Kidney tubule cell (primary cell): Measurements from ENCODE around the gene HTR1D.
A peak's percentile ranks its signal among the peaks of the same experiment; 100 is the strongest.
"Not testable (repeated sequence)": the region's sequence is repeated elsewhere in the genome, so short reads cannot be mapped to it uniquely, and the experiment has no call there.

Experiments
- DNase-seq: peaks from one replicate; pipeline ENCODE4 v3.0.0-alpha.2; 2018; ENCODE audit warnings: low spot score

Gene HTR1D, protein sequence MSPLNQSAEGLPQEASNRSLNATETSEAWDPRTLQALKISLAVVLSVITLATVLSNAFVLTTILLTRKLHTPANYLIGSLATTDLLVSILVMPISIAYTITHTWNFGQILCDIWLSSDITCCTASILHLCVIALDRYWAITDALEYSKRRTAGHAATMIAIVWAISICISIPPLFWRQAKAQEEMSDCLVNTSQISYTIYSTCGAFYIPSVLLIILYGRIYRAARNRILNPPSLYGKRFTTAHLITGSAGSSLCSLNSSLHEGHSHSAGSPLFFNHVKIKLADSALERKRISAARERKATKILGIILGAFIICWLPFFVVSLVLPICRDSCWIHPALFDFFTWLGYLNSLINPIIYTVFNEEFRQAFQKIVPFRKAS

DNA sequence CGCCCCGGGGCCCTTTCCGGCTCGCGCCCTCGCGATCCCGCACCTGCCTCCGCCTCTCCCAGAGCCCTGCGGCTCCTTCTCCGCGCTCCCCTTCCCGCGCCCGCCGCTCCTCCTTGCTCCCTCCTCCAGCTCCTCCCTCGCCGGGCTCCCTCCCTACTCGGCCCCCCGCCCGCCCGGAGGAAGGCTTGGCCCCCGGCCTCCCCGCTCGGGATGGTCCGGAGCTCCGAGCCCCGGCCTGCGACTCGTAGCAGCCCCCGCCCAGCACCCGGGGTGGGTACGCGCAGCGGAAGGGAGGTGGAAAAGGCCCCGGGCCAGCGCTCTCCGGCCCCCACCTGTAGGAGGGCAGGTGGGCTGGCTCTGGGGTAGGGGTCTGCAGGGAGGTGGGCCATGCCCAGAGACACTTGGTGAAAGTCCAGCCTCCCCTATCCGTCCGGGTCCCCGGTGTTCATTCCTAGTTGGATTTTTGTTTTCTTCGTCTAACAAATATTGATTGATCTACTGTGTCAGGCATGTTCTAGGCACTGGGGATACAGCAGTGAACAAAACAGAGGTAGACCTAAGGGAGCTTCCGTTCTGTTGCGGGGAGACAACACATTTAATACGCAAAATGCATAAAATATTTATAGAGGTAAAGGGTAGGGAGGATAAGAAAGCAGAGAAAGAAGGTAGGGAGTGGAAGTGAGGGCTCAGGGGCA lies at the start of gene HTR1D:
HTR1D (minus strand) TSS at position 82 of the 695 bp plus-strand sequence. CDS start 23,283 bp downstream, outside the sequence.
- DNase-seq = no peak

DNA sequence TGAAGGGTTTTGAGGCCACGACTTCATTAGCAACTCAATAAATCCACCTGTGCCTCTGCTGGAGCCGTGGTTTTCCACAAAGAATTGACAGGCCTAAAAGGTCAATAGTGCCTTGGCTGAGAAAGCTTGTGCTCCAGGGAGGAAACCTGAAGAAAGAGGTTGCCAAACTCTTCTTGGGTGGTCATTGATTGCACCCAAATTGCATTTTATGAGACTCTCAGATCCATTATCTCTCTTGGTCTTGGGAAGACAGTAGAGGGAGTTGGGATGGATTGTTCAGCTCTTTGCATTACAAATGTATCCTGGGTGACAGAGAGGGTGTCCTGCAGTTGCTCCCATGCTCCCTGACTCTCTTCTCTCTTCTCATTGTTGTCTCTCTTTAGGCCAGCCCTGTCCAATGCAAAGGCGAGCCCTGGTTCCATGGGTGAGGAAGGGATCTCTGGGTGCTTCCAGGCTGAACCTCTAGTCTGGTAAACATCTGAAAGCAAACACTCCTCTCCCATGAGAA lies 46.1 kb upstream of the HTR1D start:
- no peak for DNase-seq

DNA sequence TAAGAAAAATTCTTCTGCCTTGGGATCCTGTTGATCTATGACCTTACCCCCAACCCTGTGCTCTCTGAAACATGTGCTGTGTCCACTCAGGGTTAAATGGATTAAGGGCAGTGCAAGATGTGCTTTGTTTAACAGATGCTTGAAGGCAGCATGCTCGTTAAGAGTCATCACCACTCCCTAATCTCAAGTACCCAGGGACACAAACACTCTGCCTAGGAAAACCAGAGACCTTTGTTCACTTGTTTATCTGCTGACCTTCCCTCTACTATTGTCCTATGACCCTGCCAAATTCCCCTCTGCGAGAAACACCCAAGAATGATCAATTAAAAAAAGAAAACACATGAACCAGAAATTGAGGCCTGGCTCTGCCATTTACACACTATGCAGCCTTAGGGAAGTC lies 40.8 kb upstream of the HTR1D start:
- not testable (repeated sequence) for DNase-seq

DNA sequence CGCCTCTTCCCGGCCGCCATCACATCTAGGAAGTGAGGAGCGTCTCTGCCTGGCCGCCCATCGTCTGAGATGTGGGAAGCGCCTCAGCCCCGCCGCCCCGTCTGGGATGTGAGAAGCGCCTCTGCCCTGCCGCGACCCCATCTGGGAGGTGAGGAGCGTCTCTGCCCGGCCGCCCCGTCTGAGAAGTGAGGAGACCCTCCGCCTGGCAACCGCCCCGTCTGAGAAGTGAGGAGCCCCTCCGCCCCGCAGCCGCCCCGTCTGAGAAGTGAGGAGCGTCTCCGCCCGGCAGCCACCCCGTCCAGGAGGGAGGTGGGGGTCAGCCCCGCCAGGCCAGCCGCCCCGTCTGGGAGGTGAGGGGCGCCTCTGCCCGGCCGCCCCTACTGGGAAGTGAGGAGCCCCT lies 40.1 kb upstream of the HTR1D start:
- DNase-seq = not testable (repeated sequence)

DNA sequence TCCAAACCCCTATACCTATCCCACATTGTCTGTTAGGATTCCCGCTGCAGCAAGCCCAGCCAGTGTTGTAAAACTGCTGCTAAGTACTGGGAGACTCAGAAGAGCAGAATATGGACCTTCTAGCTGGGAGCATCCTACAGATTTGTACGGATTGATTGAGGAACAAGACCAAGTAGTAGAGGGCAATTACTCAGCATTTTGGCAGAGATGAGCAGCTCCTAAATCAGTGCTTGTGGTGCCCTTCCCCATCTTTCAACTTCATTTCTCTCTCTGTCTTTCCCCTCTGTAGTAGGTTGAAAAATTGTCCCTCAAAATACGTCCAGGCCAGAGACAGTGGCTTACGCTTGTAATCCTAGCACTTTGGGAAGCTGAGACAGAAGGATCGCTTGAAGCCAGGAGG lies 37.3 kb upstream of the HTR1D start:
- DNase-seq = no peak

DNA sequence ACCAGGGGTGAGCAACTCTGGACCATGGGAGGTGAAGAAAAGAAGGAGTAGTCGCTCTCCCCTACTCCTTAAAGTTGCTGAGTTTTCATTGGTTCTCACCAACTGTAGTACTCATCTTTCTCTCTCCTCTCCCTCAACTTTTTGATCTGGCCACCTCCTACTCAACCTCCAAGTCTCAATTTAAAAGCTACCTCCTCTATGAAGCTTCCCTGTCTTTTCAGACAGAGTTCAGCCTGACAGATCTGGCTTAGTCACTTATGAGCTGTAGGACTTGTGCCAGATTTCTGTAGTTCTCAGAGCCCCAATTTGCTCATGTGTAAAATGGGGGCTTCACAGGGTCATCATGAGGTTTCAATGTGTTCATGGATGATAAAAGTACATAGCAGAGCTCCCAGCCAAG lies 34.5 kb upstream of the HTR1D start:
- no peak for DNase-seq

DNA sequence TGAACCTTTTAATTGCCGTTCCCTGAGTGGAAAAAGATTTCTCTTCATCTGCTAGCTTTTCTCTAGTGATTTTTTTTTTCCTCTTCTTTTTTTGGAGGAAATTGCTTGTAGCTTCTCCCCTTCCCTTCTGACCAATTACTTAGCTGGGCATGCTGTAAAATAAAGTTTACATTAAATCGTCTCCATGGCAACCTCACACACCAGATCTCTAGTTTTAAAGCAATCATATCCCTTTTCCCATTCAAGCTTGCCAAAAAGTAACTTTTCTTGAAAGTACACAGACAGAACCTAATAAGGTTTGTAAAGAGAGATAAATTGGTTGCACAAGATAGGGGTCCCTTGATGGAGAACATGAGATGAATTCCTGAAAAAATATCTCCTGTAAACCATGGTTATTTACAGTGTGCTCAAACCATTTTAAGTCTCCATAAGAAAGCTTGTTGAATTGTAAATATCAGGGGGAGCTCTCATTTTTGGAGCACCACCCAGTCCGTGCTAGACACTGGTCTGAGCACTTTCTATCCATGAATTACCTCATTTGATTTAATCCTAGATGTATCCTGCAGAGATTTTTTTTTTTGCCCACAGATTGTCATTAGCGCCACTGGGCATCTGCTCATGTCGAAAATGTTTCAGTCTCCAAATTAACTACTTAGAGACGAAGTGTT lies 32.6 kb upstream of the HTR1D start:
- DNase-seq = no peak

DNA sequence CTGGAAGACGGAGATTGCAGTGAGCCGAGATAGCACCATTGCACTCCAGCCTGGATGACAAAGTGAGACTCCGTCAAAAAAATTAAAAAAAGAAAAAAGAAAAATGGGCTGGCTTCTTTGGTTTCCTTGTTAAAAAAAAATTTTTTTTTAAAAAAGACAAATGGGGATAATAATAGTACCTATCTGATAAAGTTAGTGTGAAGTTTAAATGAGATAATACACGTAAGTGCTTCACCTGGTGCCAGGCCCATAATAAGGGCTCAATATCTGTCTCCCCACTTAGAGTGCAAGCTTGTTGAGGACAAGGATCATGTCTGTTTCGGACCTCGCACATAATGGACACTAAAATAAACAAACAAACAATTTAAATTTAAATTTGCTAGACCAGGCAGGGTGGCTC lies 30.0 kb upstream of the HTR1D start:
- no peak for DNase-seq

DNA sequence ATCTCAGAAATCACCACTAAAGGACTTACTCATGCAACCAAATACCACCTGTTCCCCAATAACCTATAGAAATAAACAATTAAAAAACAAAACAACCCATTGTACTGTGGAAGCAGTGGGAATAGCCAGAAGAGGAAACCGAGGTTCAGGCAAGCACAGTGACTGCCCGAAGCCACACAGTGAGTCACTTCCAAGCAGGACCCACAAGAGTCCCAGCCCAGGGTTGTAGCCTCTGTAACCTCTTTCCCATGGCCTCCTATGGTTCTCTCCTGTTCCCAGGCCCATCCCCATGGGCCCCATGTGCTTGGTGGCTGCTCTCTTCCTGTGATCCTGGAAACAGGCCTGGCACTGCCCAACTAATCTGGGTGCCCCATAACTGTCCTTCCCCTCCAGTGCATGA lies 29.0 kb upstream of the HTR1D start:
- DNase-seq = no peak

DNA sequence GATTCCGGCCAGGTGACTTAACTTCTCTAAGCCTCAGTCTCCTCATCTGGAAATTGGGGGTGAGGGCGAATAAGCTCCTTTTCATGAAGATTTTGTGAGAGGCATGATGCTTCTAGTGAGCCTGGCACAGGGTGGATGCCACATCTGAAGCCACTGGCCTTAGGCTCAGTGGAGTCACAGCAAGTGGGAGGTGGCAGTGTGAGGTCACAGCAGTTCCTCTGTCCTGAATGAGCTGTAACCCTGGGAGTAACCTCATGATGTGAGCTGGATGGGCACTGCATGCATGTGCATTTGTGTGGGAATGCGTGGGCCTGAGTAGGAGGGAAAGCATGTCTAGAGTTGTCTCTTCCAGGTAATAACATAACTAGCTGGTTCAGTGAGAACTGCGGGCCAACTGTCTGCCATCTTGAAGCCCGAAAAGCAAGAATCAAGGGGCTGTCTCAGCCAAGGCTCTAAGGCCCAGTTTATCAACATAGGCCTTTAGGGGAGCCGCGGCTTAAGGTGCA lies 27.0 kb upstream of the HTR1D start:
- no peak for DNase-seq

DNA sequence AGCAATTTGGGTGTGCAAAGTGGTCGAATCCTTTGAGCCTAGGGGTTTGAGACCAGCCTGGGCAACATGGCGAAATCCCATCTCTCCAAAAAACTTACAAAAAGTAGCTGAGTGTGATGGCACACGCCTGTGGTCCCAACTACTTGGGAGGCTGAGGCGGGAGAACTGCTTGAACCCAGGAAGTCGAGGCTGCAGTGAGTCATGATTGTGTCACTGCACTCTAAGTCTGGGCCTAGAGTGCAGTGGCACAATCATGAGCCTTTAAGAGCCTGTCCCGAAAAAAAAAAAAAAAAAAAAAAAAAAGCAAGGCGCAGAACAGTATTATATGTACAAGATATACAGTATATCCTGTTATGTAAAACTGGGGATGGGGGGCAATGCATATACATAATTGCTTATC lies 25.1 kb upstream of the HTR1D start:
- DNase-seq = no peak

DNA sequence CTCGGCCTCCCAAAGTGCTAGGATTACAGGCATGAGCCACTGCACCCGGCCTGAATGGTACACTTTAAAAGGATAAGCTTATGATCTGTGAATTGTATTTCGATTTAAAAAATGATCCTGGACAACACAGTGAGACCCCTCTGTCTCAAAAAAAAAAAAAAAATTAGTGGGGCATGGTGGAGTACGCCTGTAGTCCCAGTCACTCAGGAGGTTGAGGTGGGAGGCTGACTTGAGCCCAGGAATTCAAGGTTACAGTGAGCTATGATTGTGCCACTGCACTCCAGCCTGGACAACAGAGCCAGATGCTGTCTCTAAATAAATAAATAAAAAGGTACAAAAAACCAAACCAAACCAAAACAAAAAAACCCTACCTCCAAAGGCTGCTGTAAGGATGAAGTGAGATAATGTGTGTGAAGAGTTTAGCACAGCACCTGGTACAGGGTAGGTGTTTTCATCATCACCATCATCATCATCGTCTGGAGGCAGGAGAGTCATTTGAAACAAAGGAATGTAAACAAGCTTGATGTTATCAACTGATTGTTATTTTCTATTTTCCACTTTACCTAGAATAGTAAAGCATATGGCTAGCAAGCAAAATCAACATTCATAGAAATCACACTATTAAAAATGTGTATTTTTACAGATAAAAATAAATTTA lies 22.5 kb upstream of the HTR1D start:
- DNase-seq = no peak

DNA sequence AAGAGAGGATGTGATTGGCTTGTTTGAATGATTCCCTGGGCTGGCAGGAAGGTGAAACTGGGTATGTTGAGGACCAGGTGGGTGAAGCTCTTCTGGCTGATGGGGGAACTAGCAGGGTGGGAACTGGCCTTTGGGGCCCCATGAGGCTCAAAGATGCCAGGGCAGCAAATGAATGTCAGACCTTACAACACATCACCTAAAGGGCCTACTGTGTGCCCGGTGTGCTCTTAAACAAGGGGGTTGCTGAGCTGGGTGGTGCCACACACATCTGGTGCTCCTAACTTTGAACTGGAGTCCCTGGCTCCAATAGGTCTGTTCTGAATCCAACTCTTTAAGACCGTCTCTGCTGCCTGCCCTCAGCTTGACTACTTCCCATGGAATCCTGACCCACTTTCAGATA lies 21.3 kb upstream of the HTR1D start:
- DNase-seq = no peak

DNA sequence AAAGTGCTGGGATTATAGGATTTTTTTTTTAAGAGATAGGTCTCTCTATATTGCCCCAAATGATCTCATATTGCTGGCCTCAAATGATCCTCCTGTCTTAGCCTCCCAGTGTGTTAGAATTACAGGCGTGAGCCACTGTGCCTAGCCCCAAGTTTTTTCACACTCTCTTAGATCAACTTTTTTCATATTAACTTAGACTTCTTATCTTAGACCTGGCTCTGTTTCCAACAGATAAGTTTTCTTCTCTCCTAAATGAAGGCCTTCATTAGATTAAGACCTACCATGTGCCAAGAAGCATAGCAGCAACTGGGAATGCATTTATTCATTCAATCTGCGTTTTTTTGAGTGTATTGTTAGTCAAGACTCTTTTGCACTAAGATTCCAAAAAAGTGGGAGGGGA lies 20.2 kb upstream of the HTR1D start:
- no peak for DNase-seq

DNA sequence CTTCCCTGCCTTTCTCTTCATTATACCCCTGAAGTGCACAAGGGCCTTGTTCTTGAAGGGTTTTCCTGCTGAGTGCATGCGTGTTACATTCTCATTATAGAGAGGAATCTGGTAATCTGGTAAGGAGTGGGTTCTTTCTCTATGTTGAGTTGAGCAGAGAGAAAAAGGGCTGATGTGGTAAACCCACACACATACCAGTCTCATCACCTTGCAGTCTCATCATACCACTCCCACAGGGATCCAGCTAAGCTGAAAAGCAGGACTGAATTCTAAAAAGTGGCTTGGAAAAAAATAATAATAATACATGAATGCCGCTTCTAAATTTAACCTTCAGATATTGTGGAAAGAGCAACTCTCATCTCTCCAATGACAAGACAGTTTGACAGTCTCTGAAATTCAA lies 10.5 kb upstream of the HTR1D start:
- no peak for DNase-seq

DNA sequence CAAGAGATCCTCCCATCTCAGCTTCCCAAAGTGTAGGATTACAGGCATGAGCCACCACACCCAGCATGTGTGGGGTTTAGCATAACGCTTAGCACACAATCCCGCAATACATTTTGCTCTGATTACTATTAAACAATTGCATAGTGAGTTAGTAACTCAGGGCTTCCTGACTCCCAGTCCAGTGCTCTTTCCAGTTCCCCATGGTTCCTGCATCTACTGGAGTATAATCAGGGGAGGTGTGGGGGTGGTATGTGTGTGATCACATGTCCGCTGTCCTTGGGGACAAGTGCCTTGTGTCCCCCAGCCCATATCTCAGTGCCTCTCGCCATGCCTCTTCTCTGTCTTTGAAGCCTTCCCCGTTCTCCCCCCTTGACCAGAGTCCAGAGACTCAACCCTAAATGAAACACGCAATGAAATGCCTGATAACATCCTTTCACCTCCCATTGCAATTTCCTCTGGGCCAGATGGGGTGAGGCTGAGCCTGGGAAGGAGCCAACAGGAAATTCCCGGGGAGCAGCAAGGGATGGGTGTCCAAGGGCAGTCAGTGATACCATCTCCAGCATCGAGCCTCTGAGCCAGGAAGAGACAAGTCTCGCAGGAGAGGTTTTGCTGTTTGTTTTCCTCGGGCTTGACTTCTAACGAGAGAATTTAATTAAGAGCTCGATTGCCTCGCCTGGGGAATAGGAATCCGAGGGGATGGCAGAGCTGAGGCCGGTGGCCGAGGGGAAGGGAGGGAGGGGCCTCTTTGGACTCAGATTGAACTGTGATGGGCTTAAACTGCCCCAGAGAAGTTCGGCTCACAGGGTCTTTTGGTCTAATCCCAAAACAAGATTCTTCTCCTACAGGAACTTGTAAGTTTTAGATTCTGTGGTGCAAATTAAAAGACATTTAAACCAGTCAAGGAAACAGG lies 7.7 kb upstream of the HTR1D start:
- DNase-seq = peak; percentile 30

DNA sequence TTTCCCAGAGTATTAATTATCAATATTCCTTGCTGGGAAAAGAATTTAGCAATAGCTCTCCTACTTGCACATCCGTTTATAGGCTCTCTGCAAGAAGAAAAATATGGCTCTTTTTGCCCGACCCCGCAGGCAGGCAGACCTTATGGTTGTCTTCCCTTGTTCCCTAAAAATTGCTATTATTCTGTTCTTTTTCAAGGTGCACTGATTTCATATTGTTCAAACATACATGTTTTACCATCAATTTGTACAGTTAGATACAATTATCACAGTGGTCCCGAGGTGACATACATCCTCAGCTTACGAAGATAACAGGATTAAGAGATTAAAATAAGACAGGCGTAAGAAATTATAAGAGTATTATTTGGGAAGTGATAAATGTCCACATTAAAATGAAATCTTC lies 6.7 kb upstream of the HTR1D start:
- DNase-seq = not testable (repeated sequence)

DNA sequence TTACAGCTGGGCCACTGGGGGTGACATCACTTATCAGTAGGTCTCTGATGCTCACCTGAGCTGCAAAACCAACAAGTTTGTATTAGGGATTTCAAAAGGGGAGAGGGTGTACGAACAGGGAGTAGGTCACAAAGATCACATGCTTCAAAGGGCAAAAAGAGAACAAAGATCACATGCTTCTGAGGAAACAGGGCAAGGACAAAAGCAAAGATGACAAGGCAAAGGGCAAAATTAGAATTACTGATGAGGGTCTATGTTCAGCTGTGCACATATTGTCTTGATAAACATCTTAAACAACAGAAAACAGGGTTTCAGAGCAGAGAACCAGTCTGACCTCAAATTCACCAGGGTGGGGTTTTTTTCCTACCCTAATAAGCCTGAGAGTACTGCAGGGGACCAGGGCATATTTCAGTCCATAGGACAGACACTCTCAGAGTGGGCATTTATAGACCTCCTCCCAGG lies 6.2 kb upstream of the HTR1D start:
- DNase-seq = not testable (repeated sequence)

DNA sequence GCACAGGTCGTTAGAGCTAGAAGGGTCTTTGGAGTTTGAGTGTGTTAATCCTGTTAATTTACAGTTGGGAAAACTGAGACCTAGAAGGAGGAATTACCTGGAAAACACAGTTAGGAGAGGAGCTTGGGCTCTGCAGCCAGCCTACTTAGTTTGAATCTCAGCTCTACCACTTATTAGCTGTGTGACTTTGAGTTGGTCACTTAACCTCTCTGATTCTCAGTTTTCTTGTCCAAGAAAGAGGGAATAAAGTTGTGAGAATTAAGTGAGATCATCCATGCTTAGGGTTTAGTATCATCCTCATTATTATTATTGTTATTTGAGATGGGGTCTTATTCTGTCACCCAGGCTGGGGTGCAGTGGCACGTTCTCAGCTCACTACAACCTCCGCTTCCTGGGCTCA lies 5.4 kb upstream of the HTR1D start:
- DNase-seq = no peak

DNA sequence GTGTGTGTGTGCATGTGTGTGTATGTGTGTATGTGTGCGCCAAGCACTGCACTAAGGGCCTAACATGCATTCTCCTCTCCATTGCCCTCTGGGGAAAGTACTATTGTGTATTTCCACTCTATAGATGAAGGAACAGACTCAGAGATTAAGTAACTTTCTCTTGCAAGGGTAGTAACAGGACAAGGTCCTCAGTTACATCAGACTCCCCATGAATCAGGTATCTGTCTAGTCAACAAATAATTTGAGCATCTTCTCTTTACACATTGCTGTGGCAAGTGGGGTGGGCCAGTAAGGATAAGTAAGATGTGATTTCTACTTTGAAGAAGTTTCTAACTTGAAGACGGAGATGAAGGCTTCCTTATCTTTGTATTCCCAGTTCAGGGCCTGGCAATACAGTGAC lies 5.0 kb upstream of the HTR1D start:
- DNase-seq = no peak

DNA sequence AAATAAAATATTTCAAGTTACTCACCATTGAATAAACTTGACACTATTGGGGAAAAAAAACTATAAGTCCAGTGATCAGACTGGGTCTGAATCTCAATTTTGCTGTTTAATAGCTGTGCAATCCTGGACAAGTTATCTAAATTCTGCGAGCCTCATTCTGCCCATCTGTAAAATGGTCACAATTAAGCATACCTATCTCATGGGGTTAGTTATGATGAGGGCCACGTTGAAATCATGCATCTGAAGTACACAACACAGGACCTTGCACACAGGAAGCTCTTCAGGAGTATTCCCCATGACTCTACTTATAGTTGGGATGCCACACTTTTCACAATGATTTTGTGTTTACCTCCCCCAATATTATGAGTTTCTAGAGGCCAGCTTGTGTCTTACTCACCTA lies 3.8 kb upstream of the HTR1D start:
- no peak for DNase-seq
